NCI-H1048 (cell line): ENCODE data around the gene ERMARD.

Source experiments
- DNase-seq: peaks from one replicate; lab custom pipeline; 2025; lab: John Stamatoyannopoulos, UW

Gene ERMARD

GRCh38 chr6:169802790-169803189 lies 51.4 kb downstream of the ERMARD start:
- DNase-seq, result no peak

- no peak for DNase-seq
These were observed 51.9 kb downstream of the ERMARD start for GRCh38 chr6:169803271-169803811.

GRCh38 chr6:169803816-169804340 lies 52.5 kb downstream of the ERMARD start:
- no peak for DNase-seq

GRCh38 chr6:169804427-169804826 lies 53.0 kb downstream of the ERMARD start:
- DNase-seq, result no peak

GRCh38 chr6:169805242-169805838 lies 53.9 kb downstream of the ERMARD start:
- no peak for DNase-seq

GRCh38 chr6:169806701-169807100 lies 55.3 kb downstream of the ERMARD start:
- DNase-seq, result no peak

- no peak for DNase-seq
These were observed 55.8 kb downstream of the ERMARD start for GRCh38 chr6:169807229-169807628.

- DNase-seq, result no peak
These were observed 56.5 kb downstream of the ERMARD start for GRCh38 chr6:169807699-169808607.

- no peak for DNase-seq
These were observed 57.2 kb downstream of the ERMARD start for GRCh38 chr6:169808608-169808967.

GRCh38 chr6:169809386-169809785 lies 58.0 kb downstream of the ERMARD start:
- DNase-seq, result no peak

- DNase-seq, result no peak
These were observed 58.9 kb downstream of the ERMARD start for GRCh38 chr6:169810066-169810989.

- no peak for DNase-seq
These were observed 59.6 kb downstream of the ERMARD start for GRCh38 chr6:169811072-169811471.

GRCh38 chr6:169811521-169812256 lies 60.3 kb downstream of the ERMARD start:
- no peak for DNase-seq

- no peak for DNase-seq
These were observed 60.8 kb downstream of the ERMARD start for GRCh38 chr6:169812257-169812644.

GRCh38 chr6:169813969-169814368 lies 62.5 kb downstream of the ERMARD start:
- no peak for DNase-seq

- DNase-seq, result no peak
These were observed 64.6 kb downstream of the ERMARD start for GRCh38 chr6:169816054-169816453.

- no peak for DNase-seq
These were observed 65.6 kb downstream of the ERMARD start for GRCh38 chr6:169816975-169817374.

- no peak for DNase-seq
These were observed 68.9 kb downstream of the ERMARD start for GRCh38 chr6:169820358-169820757.

GRCh38 chr6:169824021-169824420 lies 72.6 kb downstream of the ERMARD start:
- DNase-seq, result no peak

- no peak for DNase-seq
These were observed 73.6 kb downstream of the ERMARD start for GRCh38 chr6:169824848-169825557.
